ENCODE results near the gene RASL12.
"Not testable (repeated sequence)": the region's sequence is repeated elsewhere in the genome, so short reads cannot be mapped to it uniquely, and the experiment has no call there.

The RASL12 gene

GRCh38 chr15:65067645-65068402 lies at the start of gene RASL12:
TSS of gene RASL12 (minus strand) at chr15:65067991. CDS start at chr15:65067835, 156 bp downstream.
- H3K9me3 ChIP-seq (ENCODE audit: control insufficient read depth, low read length): no peaks in the 10 kb centered on the region
- H3K36me3 ChIP-seq (ENCODE audit: control insufficient read depth, insufficient read depth, low read length, severe bottlenecking): no peaks in the 10 kb centered on the region
- no peak within 1 kb of the TSS for H3K4me3 ChIP-seq (ENCODE audit: low read length)
- peaks cover 17% of the 10 kb centered on the region for H3K27me3 ChIP-seq (replicated peaks; ENCODE audit: control insufficient read depth, insufficient read depth, low read length)
- peaks cover 42% of the 10 kb centered on the region for H3K4me1 ChIP-seq (ENCODE audit: control insufficient read depth, insufficient read depth, low read length)
- no peak for DNase-seq (ENCODE audit: low read depth)
- no peak within 1 kb of the TSS for H3K9ac ChIP-seq (ENCODE audit: low read length)

- Histone ChIP-seq H3K9ac (ENCODE audit: low read length) (no peak overlapping the region), H3K4me1 (ENCODE audit: control insufficient read depth, insufficient read depth, low read length) (no peaks in the 10 kb centered on the region), H3K27me3 (replicated peaks; ENCODE audit: control insufficient read depth, insufficient read depth, low read length) (no peaks in the 10 kb centered on the region), H3K4me3 (ENCODE audit: low read length) (no peak overlapping the region), H3K36me3 (ENCODE audit: control insufficient read depth, insufficient read depth, low read length, severe bottlenecking) (peaks cover 81% of the 10 kb centered on the region), H3K9me3 (ENCODE audit: control insufficient read depth, low read length) (no peaks in the 10 kb centered on the region)
- no peak for DNase-seq (ENCODE audit: low read depth)
Measured at GRCh38 chr15:65115542-65115941, 47.8 kb upstream of the RASL12 start.

GRCh38 chr15:65115086-65115485 lies 47.3 kb upstream of the RASL12 start, which contains the start of gene UBAP1L:
TSS of gene UBAP1L (minus strand) at chr15:65115200. CDS start at chr15:65106215, 8,985 bp downstream.
- Histone ChIP-seq H3K4me1 (ENCODE audit: control insufficient read depth, insufficient read depth, low read length) (no peaks in the 10 kb centered on the region), H3K4me3 (ENCODE audit: low read length) (no peak within 1 kb of the TSS), H3K36me3 (ENCODE audit: control insufficient read depth, insufficient read depth, low read length, severe bottlenecking) (peaks cover 81% of the 10 kb centered on the region), H3K9me3 (ENCODE audit: control insufficient read depth, low read length) (no peaks in the 10 kb centered on the region), H3K27me3 (replicated peaks; ENCODE audit: control insufficient read depth, insufficient read depth, low read length) (no peaks in the 10 kb centered on the region), H3K9ac (ENCODE audit: low read length) (no peak within 1 kb of the TSS)
- no peak for DNase-seq (ENCODE audit: low read depth)

- no peak overlapping the region for H3K4me3 ChIP-seq (ENCODE audit: low read length)
- no peaks in the 10 kb centered on the region for H3K4me1 ChIP-seq (ENCODE audit: control insufficient read depth, insufficient read depth, low read length)
- no peak overlapping the region for H3K9ac ChIP-seq (ENCODE audit: low read length)
- peaks cover 52% of the 10 kb centered on the region for H3K36me3 ChIP-seq (ENCODE audit: control insufficient read depth, insufficient read depth, low read length, severe bottlenecking)
- H3K9me3 ChIP-seq (ENCODE audit: control insufficient read depth, low read length): no peaks in the 10 kb centered on the region
- H3K27me3 ChIP-seq (replicated peaks; ENCODE audit: control insufficient read depth, insufficient read depth, low read length): no peaks in the 10 kb centered on the region
- peak; percentile 57 for DNase-seq (ENCODE audit: low read depth)
Measured at GRCh38 chr15:65110676-65111292, 43.0 kb upstream of the RASL12 start.

- H3K9me3 ChIP-seq (ENCODE audit: control insufficient read depth, low read length): no peaks in the 10 kb centered on the region
- no peak overlapping the region for H3K4me3 ChIP-seq (ENCODE audit: low read length)
- no peak overlapping the region for H3K9ac ChIP-seq (ENCODE audit: low read length)
- H3K36me3 ChIP-seq (ENCODE audit: control insufficient read depth, insufficient read depth, low read length, severe bottlenecking): peaks cover 27% of the 10 kb centered on the region
- no peaks in the 10 kb centered on the region for H3K27me3 ChIP-seq (replicated peaks; ENCODE audit: control insufficient read depth, insufficient read depth, low read length)
- H3K4me1 ChIP-seq (ENCODE audit: control insufficient read depth, insufficient read depth, low read length): no peaks in the 10 kb centered on the region
- no peak for DNase-seq (ENCODE audit: low read depth)
Measured at GRCh38 chr15:65106011-65106590, 38.3 kb upstream of the RASL12 start.

GRCh38 chr15:65105038-65105437 lies 37.2 kb upstream of the RASL12 start:
- H3K27me3 ChIP-seq (replicated peaks; ENCODE audit: control insufficient read depth, insufficient read depth, low read length): no peaks in the 10 kb centered on the region
- H3K9me3 ChIP-seq (ENCODE audit: control insufficient read depth, low read length): no peaks in the 10 kb centered on the region
- no peak for DNase-seq (ENCODE audit: low read depth)

GRCh38 chr15:65102912-65103311 lies 35.1 kb upstream of the RASL12 start:
- Histone ChIP-seq H3K4me1 (ENCODE audit: control insufficient read depth, insufficient read depth, low read length) (no peaks in the 10 kb centered on the region), H3K9ac (ENCODE audit: low read length) (no peak overlapping the region), H3K27me3 (replicated peaks; ENCODE audit: control insufficient read depth, insufficient read depth, low read length) (no peaks in the 10 kb centered on the region), H3K36me3 (ENCODE audit: control insufficient read depth, insufficient read depth, low read length, severe bottlenecking) (peaks cover 56% of the 10 kb centered on the region), H3K4me3 (ENCODE audit: low read length) (no peak overlapping the region), H3K9me3 (ENCODE audit: control insufficient read depth, low read length) (no peaks in the 10 kb centered on the region)
- no peak for DNase-seq (ENCODE audit: low read depth)

More at GRCh38 chr15:65105038-65105437, 37.2 kb upstream of the RASL12 start:
- Histone ChIP-seq H3K36me3 (ENCODE audit: control insufficient read depth, insufficient read depth, low read length, severe bottlenecking) (peaks cover 37% of the 10 kb centered on the region), H3K4me1 (ENCODE audit: control insufficient read depth, insufficient read depth, low read length) (no peaks in the 10 kb centered on the region), H3K9ac (ENCODE audit: low read length) (no peak overlapping the region), H3K4me3 (ENCODE audit: low read length) (no peak overlapping the region)

- Histone ChIP-seq H3K27me3 (replicated peaks; ENCODE audit: control insufficient read depth, insufficient read depth, low read length) (no peaks in the 10 kb centered on the region), H3K9ac (ENCODE audit: low read length) (no peak overlapping the region), H3K4me3 (ENCODE audit: low read length) (no peak overlapping the region), H3K9me3 (ENCODE audit: control insufficient read depth, low read length) (no peaks in the 10 kb centered on the region), H3K4me1 (ENCODE audit: control insufficient read depth, insufficient read depth, low read length) (no peaks in the 10 kb centered on the region), H3K36me3 (ENCODE audit: control insufficient read depth, insufficient read depth, low read length, severe bottlenecking) (peaks cover 60% of the 10 kb centered on the region)
- DNase-seq (ENCODE audit: low read depth): no peak
Measured at GRCh38 chr15:65101891-65102708, 34.3 kb upstream of the RASL12 start.

- Histone ChIP-seq H3K27me3 (replicated peaks; ENCODE audit: control insufficient read depth, insufficient read depth, low read length) (no peaks in the 10 kb centered on the region), H3K4me1 (ENCODE audit: control insufficient read depth, insufficient read depth, low read length) (no peaks in the 10 kb centered on the region), H3K4me3 (ENCODE audit: low read length) (no peak overlapping the region), H3K9ac (ENCODE audit: low read length) (no peak overlapping the region), H3K9me3 (ENCODE audit: control insufficient read depth, low read length) (no peaks in the 10 kb centered on the region), H3K36me3 (ENCODE audit: control insufficient read depth, insufficient read depth, low read length, severe bottlenecking) (peaks cover 63% of the 10 kb centered on the region)
- DNase-seq (ENCODE audit: low read depth): peak; percentile 62
Measured at GRCh38 chr15:65101411-65101890, 33.7 kb upstream of the RASL12 start.

- Histone ChIP-seq H3K27me3 (replicated peaks; ENCODE audit: control insufficient read depth, insufficient read depth, low read length) (no peaks in the 10 kb centered on the region), H3K9ac (ENCODE audit: low read length) (no peak overlapping the region), H3K9me3 (ENCODE audit: control insufficient read depth, low read length) (no peaks in the 10 kb centered on the region), H3K4me1 (ENCODE audit: control insufficient read depth, insufficient read depth, low read length) (no peaks in the 10 kb centered on the region), H3K36me3 (ENCODE audit: control insufficient read depth, insufficient read depth, low read length, severe bottlenecking) (peaks cover 54% of the 10 kb centered on the region), H3K4me3 (ENCODE audit: low read length) (no peak overlapping the region)
- no peak for DNase-seq (ENCODE audit: low read depth)
Measured at GRCh38 chr15:65100442-65100841, 32.7 kb upstream of the RASL12 start.

- H3K27me3 ChIP-seq (replicated peaks; ENCODE audit: control insufficient read depth, insufficient read depth, low read length); DNase-seq (ENCODE audit: low read depth): not testable (repeated sequence)
- H3K36me3 ChIP-seq (ENCODE audit: control insufficient read depth, insufficient read depth, low read length, severe bottlenecking): peaks cover 47% of the 10 kb centered on the region
Measured at GRCh38 chr15:65099801-65100200, 32.0 kb upstream of the RASL12 start.

More at GRCh38 chr15:65099801-65100200, 32.0 kb upstream of the RASL12 start:
- H3K9me3 ChIP-seq (ENCODE audit: control insufficient read depth, low read length); H3K9ac ChIP-seq (ENCODE audit: low read length); H3K4me1 ChIP-seq (ENCODE audit: control insufficient read depth, insufficient read depth, low read length); H3K4me3 ChIP-seq (ENCODE audit: low read length): not testable (repeated sequence)

Data from adipocyte (in vitro differentiated cells).